HL-60 (cell line): ENCODE results near the gene TRIM31.
"Not testable (repeated sequence)": the region's sequence is repeated elsewhere in the genome, so short reads cannot be mapped to it uniquely, and the experiment has no call there.

Experiments
- DNase-seq, 2 experiments: peaks; one replicate each; pipeline ENCODE4 v3.0.0-alpha.2; 2010 to 2020; ENCODE audit warnings: low read depth in 1 of 2, low spot score in 1 of 2
- H3K27ac ChIP-seq: fragments of 250-450 bp; sonication (Bioruptor Pico); replicated peaks from 2 replicates; pipeline ENCODE4 v1.5.1; 2020; ENCODE audit warnings: mild to moderate bottlenecking, moderate library complexity
- H3K27me3 ChIP-seq: fragments of 250-450 bp; sonication (Bioruptor Pico); 2 replicates; pipeline ENCODE4 v1.5.1; 2021; ENCODE audit warnings: mild to moderate bottlenecking, moderate library complexity; ENCODE audit not compliant: insufficient read depth, poor library complexity, severe bottlenecking
- H3K4me3 ChIP-seq: replicated peaks from 2 replicates; pipeline ENCODE4 v1.5.1; 2011; ENCODE audit warnings: mild to moderate bottlenecking, control low read depth, low read length; ENCODE audit not compliant: insufficient read depth
- GABPA ChIP-seq: IDR thresholded peaks from 2 replicates; pipeline ENCODE4 v1.6.1; 2012; ENCODE audit warnings: low read depth
- POLR2AphosphoS5 ChIP-seq: IDR thresholded peaks from 2 replicates; pipeline ENCODE4 v1.6.1; 2012; ENCODE audit warnings: low read depth
- SPI1 ChIP-seq: IDR thresholded peaks from 2 replicates; pipeline ENCODE4 v1.6.1; 2012; ENCODE audit warnings: low read depth, mild to moderate bottlenecking, borderline replicate concordance
- TF ChIP-seq, protein P1 (sequence below): IDR thresholded peaks from 2 replicates; pipeline ENCODE4 v1.6.1; 2012; ENCODE audit warnings: low read depth; ENCODE audit not compliant: insufficient replicate concordance
- TF ChIP-seq, protein P2 (sequence below): IDR thresholded peaks from one replicate; pipeline ENCODE4 v1.5.1; 2011; ENCODE audit warnings: low read length, control low read depth, inconsistent platforms; ENCODE audit not compliant: insufficient read depth

TRIM31 gene

DNA sequence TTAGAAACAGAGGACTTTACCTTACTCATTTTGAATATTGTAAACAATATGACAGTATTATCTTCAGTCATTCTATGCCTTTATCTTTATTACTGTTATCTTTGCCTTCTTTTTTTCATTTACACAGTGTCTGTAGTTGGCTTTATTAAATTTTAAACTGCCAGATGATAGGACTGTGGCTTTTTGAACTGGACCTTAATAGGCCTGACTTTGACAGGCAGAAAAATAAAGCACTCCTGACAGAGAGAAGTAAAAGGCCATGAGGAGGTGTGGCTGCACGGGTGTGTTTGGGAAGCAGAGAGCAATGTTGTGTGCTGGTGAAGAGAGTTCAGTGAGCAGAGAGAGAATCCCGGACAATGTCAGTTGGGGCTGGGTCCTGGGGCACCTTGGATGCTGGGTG lies 30.9 kb upstream of the TRIM31 start:
- peaks cover 6% of the 10 kb centered on the region for H3K27me3 ChIP-seq
- TF ChIP-seq, protein P1, sequence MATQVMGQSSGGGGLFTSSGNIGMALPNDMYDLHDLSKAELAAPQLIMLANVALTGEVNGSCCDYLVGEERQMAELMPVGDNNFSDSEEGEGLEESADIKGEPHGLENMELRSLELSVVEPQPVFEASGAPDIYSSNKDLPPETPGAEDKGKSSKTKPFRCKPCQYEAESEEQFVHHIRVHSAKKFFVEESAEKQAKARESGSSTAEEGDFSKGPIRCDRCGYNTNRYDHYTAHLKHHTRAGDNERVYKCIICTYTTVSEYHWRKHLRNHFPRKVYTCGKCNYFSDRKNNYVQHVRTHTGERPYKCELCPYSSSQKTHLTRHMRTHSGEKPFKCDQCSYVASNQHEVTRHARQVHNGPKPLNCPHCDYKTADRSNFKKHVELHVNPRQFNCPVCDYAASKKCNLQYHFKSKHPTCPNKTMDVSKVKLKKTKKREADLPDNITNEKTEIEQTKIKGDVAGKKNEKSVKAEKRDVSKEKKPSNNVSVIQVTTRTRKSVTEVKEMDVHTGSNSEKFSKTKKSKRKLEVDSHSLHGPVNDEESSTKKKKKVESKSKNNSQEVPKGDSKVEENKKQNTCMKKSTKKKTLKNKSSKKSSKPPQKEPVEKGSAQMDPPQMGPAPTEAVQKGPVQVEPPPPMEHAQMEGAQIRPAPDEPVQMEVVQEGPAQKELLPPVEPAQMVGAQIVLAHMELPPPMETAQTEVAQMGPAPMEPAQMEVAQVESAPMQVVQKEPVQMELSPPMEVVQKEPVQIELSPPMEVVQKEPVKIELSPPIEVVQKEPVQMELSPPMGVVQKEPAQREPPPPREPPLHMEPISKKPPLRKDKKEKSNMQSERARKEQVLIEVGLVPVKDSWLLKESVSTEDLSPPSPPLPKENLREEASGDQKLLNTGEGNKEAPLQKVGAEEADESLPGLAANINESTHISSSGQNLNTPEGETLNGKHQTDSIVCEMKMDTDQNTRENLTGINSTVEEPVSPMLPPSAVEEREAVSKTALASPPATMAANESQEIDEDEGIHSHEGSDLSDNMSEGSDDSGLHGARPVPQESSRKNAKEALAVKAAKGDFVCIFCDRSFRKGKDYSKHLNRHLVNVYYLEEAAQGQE, result no peak
- TF ChIP-seq SPI1, result no peak
- no peak for TF ChIP-seq POLR2AphosphoS5
- TF ChIP-seq, protein P2, sequence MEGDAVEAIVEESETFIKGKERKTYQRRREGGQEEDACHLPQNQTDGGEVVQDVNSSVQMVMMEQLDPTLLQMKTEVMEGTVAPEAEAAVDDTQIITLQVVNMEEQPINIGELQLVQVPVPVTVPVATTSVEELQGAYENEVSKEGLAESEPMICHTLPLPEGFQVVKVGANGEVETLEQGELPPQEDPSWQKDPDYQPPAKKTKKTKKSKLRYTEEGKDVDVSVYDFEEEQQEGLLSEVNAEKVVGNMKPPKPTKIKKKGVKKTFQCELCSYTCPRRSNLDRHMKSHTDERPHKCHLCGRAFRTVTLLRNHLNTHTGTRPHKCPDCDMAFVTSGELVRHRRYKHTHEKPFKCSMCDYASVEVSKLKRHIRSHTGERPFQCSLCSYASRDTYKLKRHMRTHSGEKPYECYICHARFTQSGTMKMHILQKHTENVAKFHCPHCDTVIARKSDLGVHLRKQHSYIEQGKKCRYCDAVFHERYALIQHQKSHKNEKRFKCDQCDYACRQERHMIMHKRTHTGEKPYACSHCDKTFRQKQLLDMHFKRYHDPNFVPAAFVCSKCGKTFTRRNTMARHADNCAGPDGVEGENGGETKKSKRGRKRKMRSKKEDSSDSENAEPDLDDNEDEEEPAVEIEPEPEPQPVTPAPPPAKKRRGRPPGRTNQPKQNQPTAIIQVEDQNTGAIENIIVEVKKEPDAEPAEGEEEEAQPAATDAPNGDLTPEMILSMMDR, result no peak
- TF ChIP-seq GABPA, result no peak
- no peak overlapping the region for H3K4me3 ChIP-seq
- no peak for DNase-seq
- H3K27ac ChIP-seq, result no peak overlapping the region

DNA sequence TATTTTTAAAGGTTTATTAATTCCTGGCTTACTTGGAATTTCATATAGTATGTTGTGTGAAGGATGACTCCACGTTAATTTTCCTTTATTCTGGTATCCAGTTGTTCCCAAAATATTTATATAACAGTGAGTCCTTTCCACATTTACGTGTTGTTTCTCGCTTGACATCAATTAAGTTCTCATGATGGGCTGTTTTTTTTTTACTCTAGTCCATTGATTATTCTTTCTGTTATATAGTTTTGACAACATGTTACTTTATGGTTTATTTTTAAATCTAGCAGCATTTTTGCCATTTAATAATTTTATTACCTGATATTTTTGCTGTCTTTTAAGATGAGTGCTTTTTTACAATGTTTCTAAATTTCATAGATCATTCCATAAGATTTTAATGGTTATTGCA lies 29.8 kb upstream of the TRIM31 start:
- no peak for DNase-seq
- Histone ChIP-seq H3K27ac (no peak overlapping the region), H3K27me3 (peaks cover 6% of the 10 kb centered on the region), H3K4me3 (no peak overlapping the region)
- TF ChIP-seq GABPA (no peak), POLR2AphosphoS5 (no peak), SPI1 (no peak)
- TF ChIP-seq, protein P1, result no peak
- TF ChIP-seq, protein P2, result no peak

DNA sequence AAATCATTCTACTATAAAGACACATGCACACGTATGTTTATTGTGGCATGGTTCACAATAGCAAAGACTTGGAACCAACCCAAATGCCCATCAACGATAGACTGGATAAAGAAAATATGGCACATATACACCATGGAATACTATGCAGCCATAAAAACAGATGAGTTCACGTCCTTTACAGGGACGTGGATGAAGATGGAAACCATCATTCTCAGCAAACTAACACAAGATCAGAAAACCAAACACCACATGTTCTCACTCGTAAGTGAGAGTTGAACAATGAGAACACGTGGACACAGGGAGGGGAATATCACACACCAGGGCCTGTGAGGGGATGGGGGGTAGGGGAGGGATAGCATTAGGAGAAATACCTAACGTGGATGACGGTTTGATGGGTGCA lies 27.4 kb upstream of the TRIM31 start:
- DNase-seq, H3K27ac ChIP-seq, H3K27me3 ChIP-seq, H3K4me3 ChIP-seq: not testable (repeated sequence)

DNA sequence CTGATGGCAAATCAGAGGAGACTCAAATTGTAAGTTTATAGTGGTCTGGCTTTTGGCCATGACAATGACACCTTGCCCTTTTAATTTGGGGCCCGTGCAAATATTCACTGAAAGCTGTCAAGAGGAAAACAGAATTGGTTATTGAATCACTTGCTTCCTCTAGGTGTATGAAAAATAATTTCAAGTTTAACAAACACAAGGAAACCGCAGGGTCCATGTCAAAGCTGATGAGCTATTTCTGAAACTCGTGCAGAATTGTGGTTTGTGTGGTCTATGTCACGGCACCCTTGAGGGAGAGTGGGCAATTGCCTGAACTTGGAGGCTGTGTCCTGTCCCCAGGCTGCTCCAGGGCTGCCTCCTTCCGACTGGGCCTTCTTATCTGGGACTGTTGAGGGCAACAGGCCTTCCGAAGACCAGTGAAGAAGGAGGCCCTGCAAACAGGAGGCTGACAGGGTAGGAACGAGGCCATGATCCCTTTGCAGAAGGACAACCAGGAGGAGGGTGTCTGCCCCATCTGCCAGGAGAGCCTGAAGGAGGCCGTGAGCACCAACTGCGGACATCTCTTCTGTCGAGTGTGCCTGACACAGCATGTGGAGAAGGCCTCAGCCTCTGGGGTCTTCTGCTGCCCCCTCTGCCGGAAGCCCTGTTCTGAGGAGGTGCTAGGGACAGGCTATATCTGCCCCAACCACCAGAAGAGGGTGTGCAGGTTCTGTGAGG lies 23.8 kb upstream of the TRIM31 start:
- no peak for DNase-seq
- peaks cover 9% of the 10 kb centered on the region for H3K27me3 ChIP-seq
- H3K4me3 ChIP-seq, result no peak overlapping the region
- H3K27ac ChIP-seq, result no peak overlapping the region
- TF ChIP-seq SPI1 (no peak), POLR2AphosphoS5 (no peak), GABPA (no peak)
- TF ChIP-seq, protein P2, result no peak
- TF ChIP-seq, protein P1, result no peak
